Fibroblast of the aortic adventitia (primary cell): ENCODE measurements around the gene PUS10. TPM values are rescaled to one million over a fixed set of nuclear protein-coding genes. Genes with fewer than 3 reads are reported as not detected.

Source experiments
- DNase-seq: peaks from one replicate; pipeline ENCODE4 v3.0.0-alpha.2; 2010; ENCODE audit warnings: low read depth
- H3K4me3 ChIP-seq: 2 replicates; pipeline ENCODE4 v1.5.1; 2011; ENCODE audit warnings: low read depth, mild to moderate bottlenecking, control low read depth, low read length, moderate library complexity
- total RNA-seq: library from RNA; depleted of rRNA; stranded (reverse); fragments of >200 nt; gene quantifications from 2 replicates; pipeline ENCODE4 v1.2.3, GENCODE V29; 2012; ENCODE audit warnings: low replicate concordance
- TF ChIP-seq, protein P1 (sequence below): IDR thresholded peaks from 2 replicates; pipeline ENCODE4 v1.5.1; 2011; ENCODE audit warnings: mild to moderate bottlenecking, low read length, control low read depth, inconsistent platforms; ENCODE audit not compliant: insufficient read depth

Gene PUS10
- total RNA-seq, 1 donor: 8.8 TPM

- no peak overlapping the region for H3K4me3 ChIP-seq
- TF ChIP-seq, protein P1, sequence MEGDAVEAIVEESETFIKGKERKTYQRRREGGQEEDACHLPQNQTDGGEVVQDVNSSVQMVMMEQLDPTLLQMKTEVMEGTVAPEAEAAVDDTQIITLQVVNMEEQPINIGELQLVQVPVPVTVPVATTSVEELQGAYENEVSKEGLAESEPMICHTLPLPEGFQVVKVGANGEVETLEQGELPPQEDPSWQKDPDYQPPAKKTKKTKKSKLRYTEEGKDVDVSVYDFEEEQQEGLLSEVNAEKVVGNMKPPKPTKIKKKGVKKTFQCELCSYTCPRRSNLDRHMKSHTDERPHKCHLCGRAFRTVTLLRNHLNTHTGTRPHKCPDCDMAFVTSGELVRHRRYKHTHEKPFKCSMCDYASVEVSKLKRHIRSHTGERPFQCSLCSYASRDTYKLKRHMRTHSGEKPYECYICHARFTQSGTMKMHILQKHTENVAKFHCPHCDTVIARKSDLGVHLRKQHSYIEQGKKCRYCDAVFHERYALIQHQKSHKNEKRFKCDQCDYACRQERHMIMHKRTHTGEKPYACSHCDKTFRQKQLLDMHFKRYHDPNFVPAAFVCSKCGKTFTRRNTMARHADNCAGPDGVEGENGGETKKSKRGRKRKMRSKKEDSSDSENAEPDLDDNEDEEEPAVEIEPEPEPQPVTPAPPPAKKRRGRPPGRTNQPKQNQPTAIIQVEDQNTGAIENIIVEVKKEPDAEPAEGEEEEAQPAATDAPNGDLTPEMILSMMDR: no peak
- DNase-seq: peak; percentile 9
Observed at GRCh38 chr2:60957643-60958042, 60.4 kb downstream of the PUS10 start.

DNA sequence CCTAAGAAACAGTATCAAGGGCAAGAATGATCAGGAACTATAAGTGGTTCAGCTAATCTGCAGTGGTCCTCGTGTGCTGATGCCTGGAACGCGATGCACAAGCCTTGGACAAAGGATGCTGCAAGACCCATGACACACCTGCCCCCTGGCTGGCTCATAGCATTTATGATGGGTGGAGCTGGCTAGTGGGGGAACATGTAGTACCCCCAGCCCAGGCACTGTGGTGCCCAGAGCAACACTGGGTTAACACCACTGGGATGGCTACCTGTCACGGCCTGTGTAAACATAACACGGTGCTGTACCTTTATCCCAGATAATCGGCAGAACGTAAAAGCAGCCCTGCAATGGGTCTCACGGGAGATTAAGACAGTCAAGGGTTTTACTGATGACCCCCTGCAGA, 60.8 kb downstream of the PUS10 start:
- H3K4me3 ChIP-seq: no peak overlapping the region
- DNase-seq: no peak
- TF ChIP-seq, protein P1: no peak

- TF ChIP-seq, protein P1: no peak
- H3K4me3 ChIP-seq: no peak overlapping the region
Observed at GRCh38 chr2:60954139-60954538, 63.9 kb downstream of the PUS10 start.

DNA sequence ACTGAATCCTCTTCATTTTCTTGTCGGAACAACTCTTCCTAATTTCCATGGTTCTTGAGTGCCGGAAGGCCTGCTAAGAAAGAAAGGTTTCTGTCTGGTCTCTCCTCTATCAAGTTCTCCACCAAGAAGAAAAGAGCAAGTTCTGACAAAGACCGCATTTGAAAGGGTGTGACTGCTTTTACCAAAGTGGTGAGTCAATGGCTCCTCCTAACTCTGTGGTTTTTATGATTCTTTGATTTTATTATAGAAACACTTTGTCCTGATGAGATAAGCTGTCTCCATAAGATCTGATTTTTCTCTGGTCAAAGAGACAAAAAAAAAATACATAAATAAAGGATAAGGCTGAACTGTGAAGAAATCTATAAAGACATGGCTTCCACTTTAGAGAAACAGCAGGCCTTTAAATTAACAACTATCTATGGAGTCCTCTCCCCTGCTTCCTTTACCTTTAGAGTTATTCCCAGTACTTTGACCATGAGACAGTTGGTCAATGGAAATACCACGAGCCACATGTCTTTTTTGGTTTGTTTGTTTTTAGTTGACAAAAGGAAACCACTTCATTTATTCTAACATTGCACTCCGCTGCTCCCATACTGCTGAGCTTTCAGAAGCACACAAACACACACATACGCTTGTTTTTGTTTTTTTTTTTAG, 69.0 kb downstream of the PUS10 start:
- H3K4me3 ChIP-seq: no peak overlapping the region
- DNase-seq: peak; percentile 52
- TF ChIP-seq, protein P1: no peak

More at GRCh38 chr2:60954139-60954538, 63.9 kb downstream of the PUS10 start:
- DNase-seq: no peak

DNA sequence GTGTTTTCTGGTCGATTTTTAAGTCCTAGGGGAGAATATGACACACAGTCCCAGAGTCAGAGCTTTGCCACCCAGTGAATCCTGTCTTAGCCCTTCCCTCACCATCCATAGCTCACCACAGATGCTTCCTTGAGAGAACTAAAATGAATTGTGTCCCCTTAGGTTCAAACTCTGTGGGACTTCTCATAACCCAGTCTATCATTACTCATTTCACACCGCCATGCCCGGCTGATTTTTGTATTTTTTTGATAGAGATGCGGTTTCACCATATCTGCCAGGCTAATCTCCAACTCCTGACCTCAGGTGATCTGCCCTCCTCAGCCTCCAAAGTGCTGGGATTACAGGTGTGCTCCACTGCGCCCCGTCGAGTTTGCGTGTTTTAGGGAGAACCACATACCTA, 69.9 kb downstream of the PUS10 start:
- TF ChIP-seq, protein P1: no peak
- DNase-seq: no peak
- H3K4me3 ChIP-seq: no peak overlapping the region

GRCh38 chr2:60947056-60947455, 71.0 kb downstream of the PUS10 start:
- TF ChIP-seq, protein P1: no peak
- no peak overlapping the region for H3K4me3 ChIP-seq
- no peak for DNase-seq

DNA sequence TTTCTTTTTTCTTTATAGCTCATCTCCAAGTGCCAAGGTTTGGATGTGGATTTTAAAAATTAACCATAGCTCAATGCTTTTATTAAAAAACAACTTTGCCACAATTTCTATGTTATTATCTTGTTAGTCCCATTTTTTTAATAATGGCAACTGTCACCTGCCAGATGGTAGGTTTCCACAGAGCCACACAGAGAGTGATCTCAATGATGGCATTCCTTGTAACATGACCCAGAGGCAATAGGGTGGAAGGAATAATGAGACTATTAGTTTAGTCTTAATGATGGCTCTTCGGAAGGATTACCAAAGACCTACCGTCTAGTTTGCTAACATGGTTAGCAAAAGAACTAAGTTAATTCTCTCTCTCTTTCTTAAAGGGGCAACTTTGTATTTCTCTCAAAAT, 72.7 kb downstream of the PUS10 start:
- TF ChIP-seq, protein P1: no peak
- DNase-seq: no peak
- H3K4me3 ChIP-seq: no peak overlapping the region
